ENCODE measurements around the gene SIAH3. TPM values are rescaled to one million over a fixed set of nuclear protein-coding genes. Genes with fewer than 3 reads are reported as not detected.

The SIAH3 gene
- total RNA-seq, 1 experiment from 2014 or later, result not detected

- TF ChIP-seq REST (IDR thresholded peaks at IDR 0.05; ENCODE audit: low read depth) (no peak), ZBTB33 (IDR thresholded peaks at IDR 0.05; ENCODE audit: extremely low read depth, insufficient replicate concordance, low read length) (no peak)
These were observed 114.0 kb downstream of the SIAH3 start (continued) for GRCh38 chr13:45737571-45738017.

- Histone ChIP-seq H3K79me2 (ENCODE audit: insufficient read depth, low read length) (no peaks in the 10 kb centered on the region), H2AFZ (ENCODE audit: low read depth, low read length, poor library complexity, severe bottlenecking) (no peak overlapping the region), H3K9me2 (ENCODE audit: insufficient read depth) (no peaks in the 10 kb centered on the region), H3K9me3 (ENCODE audit: control insufficient read depth in 1 of 2, insufficient read depth in 1 of 2, low read depth in 1 of 2, low read length in 2 of 2) (no peaks in the 10 kb centered on the region), H3K27me3 (ENCODE audit: insufficient read depth, low read length) (peaks cover 3% of the 10 kb centered on the region; the same call in 1 of the 2 replicates), H3K4me1 (ENCODE audit: control insufficient read depth in 1 of 2, insufficient read depth in 2 of 2, low read length in 2 of 2) (peaks cover 0 to 2% of the 10 kb centered on the region in 2 experiments; a peak in 1 of 4 replicates), H4K20me1 (ENCODE audit: insufficient read depth) (no peaks in the 10 kb centered on the region), H3K36me3 (ENCODE audit: control insufficient read depth in 1 of 2, insufficient read depth in 2 of 2, low read length in 2 of 2) (no peaks in the 10 kb centered on the region), H3K4me2 (ENCODE audit: low read length) (no peak overlapping the region), H3K4me3 (replicated peaks in 1 of 2; ENCODE audit: low read depth in 1 of 2, low read length in 2 of 2) (no peak overlapping the region), H3K27ac (ENCODE audit: low read depth, low read length) (no peak overlapping the region), H3K9ac (ENCODE audit: low read length) (no peak overlapping the region)
- ATAC-seq (no peak), DNase-seq (ENCODE audit: low read depth, low spot score) (no peak)
- RAD21 ChIA-PET (ENCODE audit: low non-redundant PET in 1 of 2, low total read pairs in 2 of 2, uncharacterized antibody in 2 of 2, unreplicated experiment in 2 of 2), result no interaction called here
- TF ChIP-seq FOSL1 (IDR thresholded peaks at IDR 0.05; ENCODE audit: low read depth), result no peak
- no peak for TF ChIP-seq JUND (IDR thresholded peaks at IDR 0.05)
- no peak for TF ChIP-seq ZBTB33 (IDR thresholded peaks at IDR 0.05; ENCODE audit: extremely low read depth, insufficient replicate concordance, low read length)
- no peak for TF ChIP-seq SP1 (IDR thresholded peaks at IDR 0.05; ENCODE audit: low read depth)
- TF ChIP-seq RAD21 (IDR thresholded peaks at IDR 0.05; ENCODE audit: low read depth), result no peak
- no peak for TF ChIP-seq POLR2AphosphoS5 (IDR thresholded peaks at IDR 0.05; ENCODE audit: low read depth, low read length)
- no peak for TF ChIP-seq TCF7L2 (IDR thresholded peaks at IDR 0.05; ENCODE audit: borderline replicate concordance, extremely low read depth, insufficient read depth, insufficient read length)
- TF ChIP-seq ZFX (IDR thresholded peaks at IDR 0.05), result no peak
- no peak for TF ChIP-seq SRF (IDR thresholded peaks at IDR 0.05; ENCODE audit: low read depth)
- no peak for TF ChIP-seq ATF3 (IDR thresholded peaks at IDR 0.05)
- TF ChIP-seq CTCF (IDR thresholded peaks at IDR 0.05 in 2 of 3, conservative IDR thresholded peaks at IDR 0.05 in 1 of 3; ENCODE audit: borderline replicate concordance in 1 of 3, insufficient read depth in 1 of 3, low read depth in 2 of 3, low read length in 2 of 3), result no peak
- no peak for TF ChIP-seq EZH2phosphoT487 (IDR thresholded peaks at IDR 0.05; ENCODE audit: borderline replicate concordance)
- no peak for TF ChIP-seq YY1 (IDR thresholded peaks at IDR 0.05; ENCODE audit: extremely low read depth, insufficient replicate concordance, low read depth, low read length)
- no peak for TF ChIP-seq ELF1 (IDR thresholded peaks at IDR 0.05; ENCODE audit: borderline replicate concordance, low read depth)
- intact Hi-C loops (cut with micrococcal nuclease), result no loop called here
- BruUV-seq (replicated peaks), result no TSS peak
- CTCF ChIA-PET, result no interaction called here
- POLR2A ChIA-PET, result no interaction called here
These were observed 118.2 kb downstream of the SIAH3 start for GRCh38 chr13:45733361-45733760.
